ENCODE results near the gene CLSTN2.

GRCh38 chr3:140505213-140505612, 570.2 kb downstream of the CLSTN2 start:
- TF ChIP-seq EP300 (IDR thresholded peaks at IDR 0.05) (no peak), POLR2A (IDR thresholded peaks at IDR 0.05; ENCODE audit: low read depth) (no peak)

All from esophagus muscularis mucosa (tissue), 2 donors.